Activated gamma-delta T cell treated with Interleukin-2 at 50 U/mL for 16 hours (primary cell): ENCODE results near the gene CTRB1.
"Not testable (repeated sequence)": the region's sequence is repeated elsewhere in the genome, so short reads cannot be mapped to it uniquely, and the experiment has no call there.

ENCODE experiments used
- DNase-seq: peaks from one replicate; pipeline ENCODE4 v3.0.0-alpha.2; 2020

The CTRB1 gene

DNA sequence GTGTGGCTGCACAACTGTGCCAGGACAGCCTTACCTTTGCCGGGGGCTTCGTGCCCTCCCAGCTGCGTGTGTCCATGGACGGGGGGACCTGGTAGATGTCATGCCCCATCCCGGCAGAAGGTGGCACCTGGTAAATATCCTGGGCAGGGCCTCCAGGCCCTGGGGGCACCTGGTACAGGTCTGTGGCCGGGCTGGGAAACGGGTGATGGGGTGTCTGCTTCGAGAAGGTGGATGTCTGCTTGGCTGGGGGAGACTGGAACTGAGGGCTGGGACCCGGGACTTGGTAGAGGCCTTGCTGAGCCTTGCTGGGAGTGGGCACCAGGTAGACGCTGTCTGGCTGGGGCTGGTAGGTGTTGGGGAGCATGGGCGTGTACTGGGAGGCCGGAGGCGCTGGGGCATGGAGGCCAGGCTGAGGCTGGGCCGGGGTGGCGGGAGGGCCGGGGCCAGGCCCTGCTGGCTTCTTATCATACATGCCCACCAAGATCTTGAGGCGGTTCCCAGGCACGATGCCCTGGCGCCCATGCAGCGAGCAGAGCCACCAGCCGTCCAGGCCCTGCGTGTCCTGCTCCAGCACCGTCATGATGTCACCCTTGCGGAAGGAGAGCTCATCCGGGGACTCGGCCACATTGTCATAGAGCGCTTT is 23.8 kb downstream of the CTRB1 start:
- not testable (repeated sequence) for DNase-seq

DNA sequence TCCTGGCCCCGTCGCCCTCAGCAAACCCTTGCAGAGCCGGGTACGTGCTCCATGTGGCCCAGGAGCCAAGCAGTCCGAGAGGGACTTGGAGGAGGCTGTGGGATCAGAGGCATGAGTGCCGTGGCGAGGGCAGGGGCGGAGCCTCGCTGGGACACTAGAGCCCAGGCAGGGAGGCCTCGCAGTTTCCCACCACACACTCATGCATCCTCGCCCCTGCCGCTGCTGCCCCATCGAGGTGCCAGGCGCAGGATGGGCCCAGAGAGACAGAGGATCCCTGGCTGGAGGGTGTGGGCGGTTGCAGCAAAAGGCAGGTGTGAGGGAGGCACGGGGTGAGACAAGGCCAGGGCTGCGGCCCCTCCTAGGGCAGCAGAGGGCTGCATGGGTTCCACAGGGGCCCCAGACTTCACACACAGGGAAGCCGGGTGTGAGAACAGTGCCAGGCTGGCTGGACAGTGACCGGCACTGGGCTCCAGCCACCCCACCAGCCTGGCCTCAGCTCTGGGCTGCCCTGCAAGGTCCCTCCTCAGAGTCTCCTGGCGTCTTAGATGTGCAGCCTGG is 25.0 kb downstream of the CTRB1 start:
- DNase-seq = no peak

- no peak for DNase-seq
These were observed 25.5 kb downstream of the CTRB1 start for GRCh38 chr16:75244225-75244809.

- DNase-seq = no peak
These were observed 26.3 kb downstream of the CTRB1 start for GRCh38 chr16:75244844-75245758.

GRCh38 chr16:75246504-75247205 is 27.9 kb downstream of the CTRB1 start:
- no peak for DNase-seq

DNA sequence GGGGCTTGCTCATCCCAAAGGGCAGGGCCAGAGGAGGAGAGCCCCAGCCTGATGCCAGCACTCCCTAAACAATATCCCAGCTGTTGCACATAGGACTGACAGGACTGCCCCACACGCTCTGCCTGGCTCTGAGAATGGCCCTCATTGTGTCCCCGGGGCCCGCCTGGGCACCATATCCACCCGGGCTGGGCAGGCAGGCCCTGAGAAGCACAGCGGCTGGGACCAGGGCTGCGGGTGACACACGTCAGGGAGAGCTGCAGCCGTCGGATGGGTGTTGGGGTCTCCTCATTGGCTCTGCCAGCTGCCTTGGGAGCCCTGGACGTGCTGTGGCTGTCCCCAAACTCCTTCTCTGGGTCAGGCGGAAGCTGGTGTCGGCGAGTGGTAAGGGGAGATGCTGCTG is 28.5 kb downstream of the CTRB1 start:
- no peak for DNase-seq

DNA sequence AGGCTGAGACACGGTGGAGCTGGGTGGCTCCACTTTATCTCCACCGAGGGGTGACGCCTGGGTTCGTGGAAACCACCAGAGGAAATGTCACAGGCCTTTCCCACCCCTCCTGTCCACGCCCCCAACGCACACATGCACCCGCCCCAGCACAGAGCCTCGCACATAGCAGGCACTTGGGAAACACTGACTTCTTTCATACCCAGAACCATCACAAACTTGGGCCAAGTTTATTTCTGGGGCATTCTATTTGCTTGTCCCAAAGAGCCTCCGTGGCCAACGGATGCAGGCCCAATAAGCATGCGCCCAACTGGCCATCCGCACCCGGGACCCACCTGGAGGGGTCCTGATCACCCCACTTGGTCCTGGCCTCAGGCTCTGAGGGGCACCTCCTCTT is 29.4 kb downstream of the CTRB1 start:
- no peak for DNase-seq

- DNase-seq = no peak
These were observed 30.0 kb downstream of the CTRB1 start for GRCh38 chr16:75248536-75249380.

DNA sequence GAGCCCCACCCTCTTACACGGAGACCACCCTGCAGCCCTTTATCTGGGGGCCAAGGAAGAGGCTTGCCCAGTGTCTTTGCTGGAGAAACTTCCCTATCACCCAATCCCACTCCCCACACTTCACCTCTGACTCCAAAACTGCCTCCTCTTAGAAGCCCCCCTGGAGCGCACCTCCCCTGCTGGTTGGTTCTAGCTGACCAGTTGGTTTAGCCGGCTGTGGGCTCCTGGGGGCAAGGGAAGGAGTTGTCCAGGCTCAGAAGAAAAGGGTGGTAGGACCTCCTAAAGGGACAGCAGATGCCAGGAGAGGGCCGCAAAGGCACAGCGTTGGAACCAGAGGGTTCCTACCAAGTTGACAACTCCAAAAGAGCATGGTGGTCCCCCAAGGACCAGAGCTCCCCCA is 30.7 kb downstream of the CTRB1 start:
- DNase-seq = no peak

GRCh38 chr16:75250089-75250808 is 31.5 kb downstream of the CTRB1 start:
- DNase-seq = no peak

GRCh38 chr16:75250809-75251279 is 32.1 kb downstream of the CTRB1 start:
- DNase-seq = no peak

GRCh38 chr16:75251280-75252048 is 32.7 kb downstream of the CTRB1 start, which contains the start of gene BCAR1:
Gene BCAR1 (minus strand): TSS chr16:75251624. CDS start chr16:75251482, 142 bp downstream.
- no peak for DNase-seq

DNA sequence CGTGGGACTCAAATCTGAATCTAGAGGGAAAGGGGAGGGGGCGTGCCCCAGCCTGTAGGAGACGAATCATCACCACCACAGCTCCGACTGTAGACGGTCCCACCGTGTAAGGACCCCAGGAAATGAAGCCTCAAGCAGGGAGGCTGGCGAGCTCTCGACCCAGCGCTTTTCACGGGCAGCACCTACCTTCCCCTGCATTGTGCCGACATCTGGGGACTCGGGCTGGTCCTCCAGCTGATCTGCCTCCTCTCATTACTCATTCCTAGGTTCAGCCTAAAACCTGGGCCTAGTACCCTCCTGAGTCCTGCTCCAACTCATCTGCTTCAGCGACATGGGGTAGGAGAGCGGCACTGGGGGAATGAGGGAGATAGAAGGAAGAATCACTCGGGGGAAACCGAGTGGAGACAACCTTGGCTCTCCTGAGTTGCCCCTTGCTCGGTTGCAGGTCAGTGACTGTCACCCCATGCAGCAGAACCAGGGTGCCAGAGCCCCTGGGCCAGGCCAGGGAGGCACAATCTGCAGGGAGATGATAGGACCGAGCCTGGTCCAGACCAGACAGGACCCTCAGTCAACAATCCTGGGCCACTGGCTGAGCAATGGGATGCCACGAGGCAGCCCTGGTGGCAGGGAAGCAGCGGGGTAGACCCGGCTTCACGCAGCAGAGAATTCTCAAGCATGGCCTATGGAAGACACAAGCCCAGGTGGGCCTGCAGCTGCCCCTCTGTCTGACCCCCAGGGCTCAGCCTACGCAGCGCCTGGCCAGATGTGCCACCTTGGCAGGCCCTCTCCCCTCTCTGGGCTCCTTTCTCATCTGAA is 33.5 kb downstream of the CTRB1 start:
- no peak for DNase-seq

- DNase-seq = no peak
These were observed 34.4 kb downstream of the CTRB1 start for GRCh38 chr16:75252946-75253911.

- no peak for DNase-seq
These were observed 35.6 kb downstream of the CTRB1 start for GRCh38 chr16:75254359-75254837.

DNA sequence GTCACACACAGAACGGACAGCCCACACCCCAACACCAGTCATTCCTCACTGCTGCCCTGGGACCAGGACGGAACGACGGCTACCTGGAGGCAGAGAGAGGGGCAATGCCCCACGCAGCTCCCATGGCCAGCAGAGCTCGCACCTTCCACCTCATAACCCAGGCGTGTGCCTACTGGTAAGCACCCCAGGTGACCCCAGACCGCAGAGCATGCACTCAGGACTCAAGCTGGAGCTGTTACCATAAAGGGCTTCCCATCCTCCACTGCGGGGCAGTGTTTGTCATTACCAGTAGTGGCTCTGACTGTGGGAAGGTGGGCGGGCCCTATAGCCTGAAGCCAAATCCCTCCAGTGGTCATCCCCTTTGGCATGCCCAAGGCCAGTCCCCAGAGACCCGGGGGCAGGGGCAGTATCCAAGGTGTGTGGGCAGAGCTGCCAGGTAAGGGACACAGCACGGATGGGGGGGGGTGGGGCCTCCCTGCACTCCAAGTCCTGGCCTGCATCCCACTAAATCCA is 37.3 kb downstream of the CTRB1 start:
- DNase-seq = no peak

DNA sequence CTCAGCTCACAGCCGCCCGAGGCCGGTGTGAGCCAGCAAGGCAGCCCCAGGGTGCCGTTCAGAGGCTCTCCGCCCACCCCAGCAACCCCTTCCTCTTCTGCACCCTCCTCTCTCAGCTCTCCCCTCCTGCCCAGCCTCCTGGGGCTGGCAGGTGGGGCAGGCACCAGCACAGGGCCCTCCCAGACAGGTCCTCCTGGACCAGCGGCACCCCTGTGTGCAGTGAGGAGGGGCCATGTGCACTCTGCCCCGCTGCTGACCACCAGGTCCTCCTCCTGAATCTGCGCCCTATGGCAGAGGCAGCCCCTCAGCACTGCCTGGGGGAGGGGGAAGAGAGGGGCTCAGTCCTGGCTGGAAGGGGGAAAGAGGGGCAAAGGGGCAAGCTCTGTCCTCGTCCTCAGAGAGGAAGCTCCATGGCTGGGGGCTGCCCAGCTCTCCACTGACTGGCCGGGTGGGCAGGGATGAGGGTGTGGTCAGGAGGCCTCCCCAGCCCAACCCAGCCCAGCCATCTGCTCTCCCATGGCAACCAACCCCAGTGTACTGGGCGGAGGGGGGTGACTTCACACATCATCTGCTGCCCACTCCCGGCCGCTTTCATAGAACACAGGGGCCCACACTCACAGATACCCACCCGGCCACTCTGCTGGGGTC is 38.0 kb downstream of the CTRB1 start:
- DNase-seq = no peak
